ENCODE measurements around the gene TUBG2. TPM values are rescaled to one million over a fixed set of nuclear protein-coding genes. Genes with fewer than 3 reads are reported as not detected.
A peak's percentile ranks its signal among the peaks of the same experiment; 100 is the strongest.
"Not testable (repeated sequence)": the region's sequence is repeated elsewhere in the genome, so short reads cannot be mapped to it uniquely, and the experiment has no call there.

TUBG2 gene
- polyA plus RNA-seq (ENCODE audit: insufficient read length) = 14.7 TPM

GRCh38 chr17:42659079-42659931 is at the start of gene TUBG2:
Gene TUBG2, plus strand, starts transcription at chr17:42659284. Its CDS starts 220 bp downstream, at chr17:42659504.
- DNase-seq (ENCODE audit: low read depth) = peak; percentile 60

DNA sequence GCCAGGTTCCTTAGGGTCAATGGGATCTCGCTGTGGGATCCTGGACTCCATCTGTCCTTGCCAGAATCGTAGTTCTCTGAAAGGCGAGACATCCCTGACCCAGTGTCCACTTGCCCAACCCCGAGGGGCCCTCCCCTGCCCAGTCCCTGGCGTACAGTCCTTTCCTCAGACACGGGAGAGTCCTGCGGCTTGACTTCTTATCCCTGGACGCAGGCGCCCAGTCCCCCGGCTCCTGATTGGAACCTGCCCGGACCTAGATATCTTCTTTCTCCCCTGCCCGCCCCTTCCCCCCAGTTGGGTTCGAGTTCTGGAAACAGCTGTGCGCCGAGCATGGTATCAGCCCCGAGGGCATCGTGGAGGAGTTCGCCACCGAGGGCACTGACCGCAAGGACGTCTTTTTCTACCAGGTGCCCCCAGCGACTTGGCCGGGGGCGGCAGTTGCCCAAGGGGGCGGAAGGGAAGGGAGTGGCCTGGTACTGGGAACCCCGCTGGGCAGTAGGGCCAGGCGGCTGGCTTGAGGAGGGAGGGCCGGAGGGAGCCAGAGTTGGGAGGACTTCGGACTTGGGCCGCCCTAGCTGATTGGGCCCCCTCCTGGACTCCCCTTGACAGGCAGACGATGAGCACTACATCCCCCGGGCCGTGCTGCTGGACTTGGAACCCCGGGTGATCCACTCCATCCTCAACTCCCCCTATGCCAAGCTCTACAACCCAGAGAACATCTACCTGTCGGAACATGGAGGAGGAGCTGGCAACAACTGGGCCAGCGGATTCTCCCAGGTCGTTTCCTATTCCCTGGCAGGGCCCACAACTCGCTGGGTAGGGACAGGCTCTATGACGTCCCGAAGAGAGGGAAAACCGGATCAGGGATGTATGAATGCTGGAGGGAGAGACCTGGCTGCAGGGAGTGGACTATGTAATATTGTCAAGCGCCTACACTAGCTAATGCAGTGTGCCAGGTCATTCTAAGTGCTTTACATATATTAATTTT is 49.0 kb upstream of the TUBG2 start:
- not testable (repeated sequence) for DNase-seq (ENCODE audit: low read depth)

GRCh38 chr17:42612013-42612412 is 47.1 kb upstream of the TUBG2 start:
- DNase-seq (ENCODE audit: low read depth) = no peak

DNA sequence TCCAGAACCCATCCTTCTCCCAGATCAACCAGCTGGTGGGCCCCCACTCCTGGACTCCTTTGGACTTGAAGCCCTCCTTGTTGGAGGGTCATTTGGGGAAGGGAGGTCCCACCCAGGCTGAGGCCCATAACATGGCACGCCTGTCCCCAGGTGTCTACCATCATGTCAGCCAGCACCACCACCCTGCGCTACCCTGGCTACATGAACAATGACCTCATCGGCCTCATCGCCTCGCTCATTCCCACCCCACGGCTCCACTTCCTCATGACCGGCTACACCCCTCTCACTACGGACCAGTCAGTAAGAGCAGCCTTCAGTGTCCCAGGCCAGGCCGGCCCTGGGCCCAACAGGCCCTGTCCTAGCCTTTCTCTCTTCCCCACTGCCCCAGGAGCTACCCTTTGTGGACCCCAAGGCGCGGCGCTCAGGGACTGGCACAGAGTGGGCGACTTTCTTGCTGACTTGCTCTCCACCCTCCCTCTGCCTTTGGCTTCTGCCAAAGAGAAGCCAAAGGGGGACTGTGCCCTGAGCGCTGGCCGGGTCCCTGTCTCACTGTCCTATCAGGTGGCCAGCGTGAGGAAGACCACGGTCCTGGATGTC is 45.3 kb upstream of the TUBG2 start:
- no peak for DNase-seq (ENCODE audit: low read depth)

GRCh38 chr17:42617956-42618431 is 41.1 kb upstream of the TUBG2 start:
- DNase-seq (ENCODE audit: low read depth) = no peak

DNA sequence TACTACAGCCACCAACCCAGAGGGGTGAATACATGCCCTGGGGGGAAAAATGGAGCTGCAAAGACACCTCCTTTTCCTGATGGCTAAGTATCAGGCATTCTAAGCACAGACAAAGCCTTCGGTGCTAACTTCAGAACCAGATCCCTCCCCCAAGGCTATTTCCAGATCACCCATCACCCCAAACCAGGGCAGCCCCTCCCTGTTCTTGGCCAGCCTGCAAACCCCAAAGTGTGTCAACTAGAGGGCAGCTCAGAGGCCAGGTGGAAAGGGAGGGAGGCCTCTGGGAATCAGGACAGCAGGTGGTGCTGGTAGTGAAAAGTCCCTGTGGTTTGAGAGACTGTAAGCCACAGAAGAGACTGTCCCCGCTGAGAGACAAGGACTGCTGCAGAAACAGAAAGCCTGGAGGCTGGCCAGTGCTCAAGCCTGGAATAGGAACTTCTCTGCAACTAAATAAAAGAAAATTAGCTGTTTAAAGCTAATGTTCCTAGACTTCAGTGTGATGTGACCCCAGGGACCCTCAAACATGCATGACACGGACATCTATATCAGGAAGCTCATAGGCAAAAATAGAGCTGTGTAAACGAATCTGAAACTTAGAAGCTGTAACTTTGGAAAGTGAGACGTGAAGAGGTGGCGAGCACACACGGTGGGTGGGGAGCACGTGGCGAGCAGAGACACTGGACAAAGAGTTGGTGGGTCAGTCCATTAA is 40.5 kb upstream of the TUBG2 start:
- no peak for DNase-seq (ENCODE audit: low read depth)

GRCh38 chr17:42621987-42622386 is 37.1 kb upstream of the TUBG2 start:
- DNase-seq (ENCODE audit: low read depth) = not testable (repeated sequence)

- DNase-seq (ENCODE audit: low read depth) = no peak
Measured at GRCh38 chr17:42623271-42623670, 35.8 kb upstream of the TUBG2 start.

DNA sequence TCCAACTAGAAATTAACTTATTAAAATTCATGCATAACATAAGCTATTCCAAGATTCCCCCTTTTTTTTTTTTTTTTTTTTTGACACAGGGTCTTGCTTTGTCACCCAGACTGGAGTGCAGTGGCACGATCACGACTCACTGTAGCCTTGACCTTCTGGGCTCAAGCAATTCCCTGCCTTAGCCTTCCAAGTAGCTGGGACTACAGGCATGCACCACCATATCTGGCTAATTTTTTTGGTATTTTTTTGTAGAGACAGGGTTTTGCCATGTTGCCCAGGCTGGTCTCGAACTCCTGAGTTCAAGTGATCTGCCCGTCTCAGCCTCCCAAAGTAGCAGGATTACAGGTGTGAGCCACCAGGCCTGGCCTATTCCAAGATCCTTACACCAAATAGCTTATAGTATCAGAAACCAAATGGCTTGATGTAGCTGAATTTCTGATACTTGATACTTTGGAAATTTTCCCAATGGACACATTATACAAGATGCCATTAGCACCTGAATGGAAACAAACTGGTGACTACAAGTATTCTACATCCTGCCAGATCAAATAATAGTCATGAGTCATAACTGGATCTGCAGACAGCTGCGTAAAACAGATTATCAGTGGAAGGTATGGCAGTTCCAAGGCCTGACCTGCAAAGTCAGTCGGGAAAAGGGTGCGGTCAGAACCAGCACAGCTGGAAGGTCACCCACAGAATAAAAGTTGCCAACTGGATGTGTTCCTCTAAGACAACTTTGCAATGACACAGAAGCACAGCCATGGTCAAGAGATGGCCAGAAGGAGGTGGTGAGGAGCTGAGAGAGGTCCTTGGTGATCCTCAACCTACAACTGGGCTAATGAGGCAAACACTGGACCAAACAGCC is 35.1 kb upstream of the TUBG2 start:
- no peak for DNase-seq (ENCODE audit: low read depth)

DNA sequence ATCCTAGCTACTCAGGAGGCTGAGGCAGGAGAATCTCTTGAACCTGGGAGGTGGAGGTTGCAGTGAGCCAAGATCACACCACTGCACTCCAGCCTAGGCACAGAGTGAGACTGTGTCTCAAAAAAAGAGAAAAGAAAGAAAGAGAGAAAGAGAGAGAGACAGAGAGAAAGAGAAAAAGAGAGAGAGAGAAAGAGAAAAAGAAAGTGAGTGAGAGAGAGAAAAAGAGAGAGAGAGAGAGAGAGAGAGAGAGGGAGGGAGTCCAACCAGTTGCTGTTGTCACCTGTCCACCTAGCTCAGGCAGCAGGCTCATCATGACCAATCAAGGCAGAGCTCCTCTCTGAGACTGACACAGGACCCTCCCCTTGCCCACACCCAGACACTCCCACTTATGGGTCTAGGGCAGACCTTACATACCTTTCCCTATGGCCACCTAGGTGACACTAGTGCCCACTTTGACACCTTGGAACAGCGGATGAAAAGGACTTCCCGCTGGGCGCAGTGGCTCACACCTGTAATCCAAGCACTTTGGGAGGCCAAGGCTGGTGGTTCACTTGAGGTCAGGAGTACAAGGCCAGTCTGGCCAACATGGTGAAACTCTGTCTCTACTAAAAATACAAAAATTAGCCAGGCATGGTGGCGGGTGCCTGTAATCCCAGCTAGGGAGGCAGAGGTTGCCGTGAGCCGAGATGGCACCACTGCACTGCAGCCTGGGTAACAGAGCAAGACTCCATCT is 31.9 kb upstream of the TUBG2 start:
- DNase-seq (ENCODE audit: low read depth) = not testable (repeated sequence)

GRCh38 chr17:42629411-42630009 is 29.6 kb upstream of the TUBG2 start:
- no peak for DNase-seq (ENCODE audit: low read depth)

GRCh38 chr17:42632949-42633444 is 26.1 kb upstream of the TUBG2 start:
- DNase-seq (ENCODE audit: low read depth) = no peak

DNA sequence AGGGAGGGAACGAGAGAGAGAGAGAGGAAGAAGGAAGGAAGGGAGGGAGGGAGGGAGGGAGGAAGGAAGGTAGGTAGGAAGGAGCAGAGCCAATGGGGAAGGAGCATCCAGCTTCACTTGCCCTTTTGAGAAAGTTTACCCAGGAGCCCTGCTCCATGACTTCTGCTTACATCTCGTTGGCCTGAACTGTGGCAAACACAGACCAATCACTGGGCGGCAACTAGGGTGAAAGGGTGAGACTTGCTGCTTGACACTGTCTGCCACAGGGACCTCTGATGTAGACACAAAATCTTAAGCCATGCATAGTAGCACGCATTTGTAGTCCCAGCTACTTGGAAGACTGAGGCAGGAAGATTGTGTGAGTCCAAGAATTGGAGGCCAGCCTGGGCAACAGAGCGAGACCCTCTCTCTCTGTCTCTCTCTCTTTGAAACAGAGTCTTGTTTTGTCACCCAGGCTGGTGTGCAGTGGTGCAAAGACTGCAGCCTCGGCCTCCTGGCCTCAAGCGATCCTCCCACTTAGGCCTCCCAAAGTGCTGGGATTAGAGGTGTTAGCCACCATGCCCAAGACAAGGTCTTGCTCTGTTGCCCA is 19.5 kb upstream of the TUBG2 start:
- DNase-seq (ENCODE audit: low read depth) = no peak

DNA sequence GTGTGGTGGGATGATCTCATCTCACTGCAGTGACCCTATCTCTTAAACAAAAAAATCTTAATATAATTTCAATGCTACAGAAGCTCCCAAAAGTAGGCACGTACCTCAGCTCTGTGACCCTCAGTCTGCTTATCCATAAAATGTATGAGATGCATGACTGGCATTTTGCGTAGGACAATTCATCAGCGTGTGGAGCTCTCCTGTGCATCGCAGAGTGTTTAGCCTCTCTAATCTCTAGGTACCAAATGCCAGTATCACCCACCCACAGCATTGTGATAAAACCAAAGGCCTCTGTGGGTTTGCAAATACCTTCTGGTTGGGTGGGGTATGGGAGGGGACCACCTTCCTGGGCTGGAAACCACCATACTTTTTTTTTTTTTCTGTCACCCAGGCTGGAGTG is 19.0 kb upstream of the TUBG2 start:
- no peak for DNase-seq (ENCODE audit: low read depth)

DNA sequence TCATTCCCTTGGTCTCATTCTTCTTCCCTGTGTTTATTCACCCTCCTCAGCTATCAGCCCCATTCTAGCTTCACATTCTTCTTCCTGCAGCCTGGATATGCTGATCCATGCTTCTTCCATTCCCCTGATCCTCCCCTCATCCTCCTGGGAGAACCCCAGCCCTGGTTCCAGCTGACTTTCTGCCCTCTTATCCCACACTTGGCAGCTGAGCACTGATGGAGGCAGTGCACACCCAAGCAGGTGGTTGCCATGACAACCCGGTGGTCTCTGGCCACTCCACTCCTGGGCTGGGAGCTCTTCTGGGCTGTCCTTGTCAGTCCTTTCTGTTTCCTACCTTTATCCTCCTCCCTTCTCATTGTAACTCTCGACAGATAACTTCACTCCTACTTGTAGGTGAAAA is 16.7 kb upstream of the TUBG2 start:
- no peak for DNase-seq (ENCODE audit: low read depth)

GRCh38 chr17:42647778-42648177 is 11.3 kb upstream of the TUBG2 start:
- no peak for DNase-seq (ENCODE audit: low read depth)

GRCh38 chr17:42651392-42651791 is 7.7 kb upstream of the TUBG2 start:
- no peak for DNase-seq (ENCODE audit: low read depth)
